GM19328 (cell line): ENCODE data around the gene RBMXL3.

ENCODE experiments used
- ATAC-seq: cut with Tn5 transposase; IDR thresholded peaks from one replicate; pipeline ENCODE4 v1.9.1; 2021; ENCODE audit warnings: mild to moderate bottlenecking, moderate library complexity; ENCODE audit not compliant: unreplicated experiment

The RBMXL3 gene

DNA sequence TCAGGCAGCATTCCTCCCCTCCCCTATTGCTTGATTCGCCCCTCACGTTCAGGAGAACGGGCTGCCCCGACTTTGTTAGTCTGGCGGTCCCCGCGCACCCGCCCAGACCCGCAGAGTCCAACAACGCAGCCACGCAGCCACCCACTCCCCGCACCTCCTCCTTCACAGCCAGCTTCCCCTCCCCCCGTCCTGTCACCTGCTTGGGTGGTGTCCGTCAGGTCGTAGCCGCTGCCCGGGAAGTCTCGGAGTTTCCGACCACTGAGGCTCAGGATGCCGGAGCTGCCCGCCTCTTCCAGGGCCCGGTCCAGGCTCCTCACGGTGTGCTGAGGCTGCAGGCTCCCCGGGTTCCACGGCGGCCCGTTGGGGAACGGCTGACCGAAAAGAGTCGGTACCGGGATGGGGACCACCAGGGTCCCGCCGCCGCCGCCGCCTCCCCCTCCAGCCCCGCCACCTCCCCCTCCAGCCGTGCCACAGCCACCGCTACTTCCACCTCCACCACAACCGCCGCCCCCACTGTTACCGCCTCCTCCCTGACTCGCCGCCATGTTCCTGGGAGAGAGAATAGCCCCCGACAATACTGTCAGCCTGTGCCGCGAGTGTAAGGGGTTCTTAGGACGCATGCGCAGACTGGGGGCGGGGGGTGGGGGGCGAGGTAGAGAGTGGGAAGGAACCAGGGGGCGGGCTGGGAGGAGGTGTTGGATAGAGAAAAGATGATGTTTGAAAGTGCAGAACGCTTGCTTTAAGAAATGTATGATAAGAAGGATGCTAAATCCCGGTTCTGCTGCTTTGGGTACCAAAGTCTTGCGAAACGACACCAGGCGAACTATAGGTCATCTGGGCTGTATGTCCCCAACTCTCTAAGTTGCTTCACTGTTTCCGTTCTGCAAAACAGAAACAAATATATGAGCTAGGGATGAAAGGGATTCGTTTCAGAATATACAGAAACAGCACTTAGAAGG is 44.6 kb downstream of the RBMXL3 start, which contains the start of gene LRCH2:
Gene LRCH2, minus strand, starts transcription at position 600 of the 959 bp plus-strand sequence. Its CDS starts 55 bp downstream, at position 545.
- no peak for ATAC-seq

DNA sequence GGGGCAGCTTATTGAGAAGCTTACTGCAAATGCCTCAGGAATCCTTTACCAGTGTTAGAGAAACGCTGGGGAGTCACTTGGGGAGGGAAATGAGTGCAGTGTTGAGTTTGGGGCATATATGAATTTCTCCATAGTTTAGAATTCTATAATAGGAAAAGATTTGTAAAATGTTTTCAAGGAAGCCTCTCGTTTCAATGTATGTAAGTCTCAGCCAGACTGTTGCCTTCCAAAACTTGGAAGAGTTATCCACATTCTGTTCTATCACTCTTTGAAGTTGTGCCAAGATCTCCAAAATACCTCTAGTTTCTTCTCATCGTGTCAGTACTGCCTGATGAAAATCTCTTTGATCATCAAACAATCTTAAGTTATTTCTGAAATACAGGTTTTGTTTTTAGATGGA is 45.3 kb downstream of the RBMXL3 start:
- no peak for ATAC-seq

DNA sequence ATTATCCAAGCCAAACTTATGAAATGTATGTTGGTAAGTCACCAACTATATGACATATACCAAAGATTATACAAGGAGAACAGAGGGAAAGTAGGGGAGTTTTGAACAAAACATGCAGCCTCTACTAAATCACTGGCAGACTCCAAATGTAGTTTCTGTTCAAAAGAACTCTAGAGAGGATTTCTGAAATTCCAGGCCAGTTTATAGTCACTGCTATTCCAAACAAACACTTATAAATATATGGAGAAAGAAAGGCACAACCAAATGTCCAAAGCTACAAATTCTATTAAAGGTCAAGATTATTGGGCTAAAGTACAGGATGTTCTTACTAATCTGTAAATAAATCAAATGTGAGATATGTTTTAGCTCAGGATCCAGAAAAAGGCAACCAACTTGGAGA is 47.4 kb downstream of the RBMXL3 start:
- no peak for ATAC-seq

DNA sequence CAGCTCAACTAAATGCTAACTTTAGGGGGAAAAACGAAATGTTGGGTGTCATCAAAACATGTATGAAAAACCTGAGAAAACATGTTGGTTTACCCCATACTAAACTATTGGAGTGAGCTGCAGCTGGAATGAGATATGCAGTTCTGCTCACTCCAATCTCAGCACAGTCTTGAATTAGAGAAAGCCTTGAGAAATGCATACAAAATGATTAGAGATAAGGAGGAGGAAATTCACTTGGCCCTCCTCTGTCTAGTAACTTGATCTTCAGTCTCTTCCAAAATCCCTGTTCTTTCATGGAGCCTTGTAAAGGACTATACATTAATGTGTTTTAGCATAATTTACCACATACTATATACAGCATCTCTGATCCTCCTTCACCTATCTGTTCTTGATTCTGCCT is 47.8 kb downstream of the RBMXL3 start:
- no peak for ATAC-seq
